PFSK-1 (cell line): ENCODE data around the gene WDR1.

Experiments
- FOXP2 ChIP-seq: optimal IDR thresholded peaks from 2 replicates; pipeline ENCODE3; 2011; ENCODE audit warnings: borderline replicate concordance, control low read depth, inconsistent platforms; ENCODE audit not compliant: insufficient read depth; ENCODE audit errors: extremely low read length, extremely low read depth
- POLR2AphosphoS5 ChIP-seq: IDR thresholded peaks from 2 replicates; pipeline ENCODE4 v1.6.1; 2012; ENCODE audit warnings: low read depth, mild to moderate bottlenecking, control low read depth, low read length, moderate library complexity
- SIN3A ChIP-seq: IDR thresholded peaks from 2 replicates; pipeline ENCODE4 v1.6.1; 2012; ENCODE audit warnings: mild to moderate bottlenecking, low read length, moderate library complexity, borderline replicate concordance; ENCODE audit not compliant: insufficient read depth
- TAF1 ChIP-seq: IDR thresholded peaks from 2 replicates; pipeline ENCODE4 v1.6.1; 2012; ENCODE audit warnings: low read length, control low read depth, borderline replicate concordance; ENCODE audit not compliant: insufficient read depth
- TF ChIP-seq, protein P1 (sequence below), 2 experiments: IDR thresholded peaks; 2 replicates each; pipeline versions ENCODE4 v1.6.1 to v1.8.0; 2011 to 2012; ENCODE audit warnings: low read depth in 2 of 2, low read length in 2 of 2, control low read depth in 1 of 2, inconsistent platforms in 1 of 2, mild to moderate bottlenecking in 1 of 2, moderate library complexity in 1 of 2; ENCODE audit not compliant: insufficient read depth in 1 of 2

The WDR1 gene

DNA sequence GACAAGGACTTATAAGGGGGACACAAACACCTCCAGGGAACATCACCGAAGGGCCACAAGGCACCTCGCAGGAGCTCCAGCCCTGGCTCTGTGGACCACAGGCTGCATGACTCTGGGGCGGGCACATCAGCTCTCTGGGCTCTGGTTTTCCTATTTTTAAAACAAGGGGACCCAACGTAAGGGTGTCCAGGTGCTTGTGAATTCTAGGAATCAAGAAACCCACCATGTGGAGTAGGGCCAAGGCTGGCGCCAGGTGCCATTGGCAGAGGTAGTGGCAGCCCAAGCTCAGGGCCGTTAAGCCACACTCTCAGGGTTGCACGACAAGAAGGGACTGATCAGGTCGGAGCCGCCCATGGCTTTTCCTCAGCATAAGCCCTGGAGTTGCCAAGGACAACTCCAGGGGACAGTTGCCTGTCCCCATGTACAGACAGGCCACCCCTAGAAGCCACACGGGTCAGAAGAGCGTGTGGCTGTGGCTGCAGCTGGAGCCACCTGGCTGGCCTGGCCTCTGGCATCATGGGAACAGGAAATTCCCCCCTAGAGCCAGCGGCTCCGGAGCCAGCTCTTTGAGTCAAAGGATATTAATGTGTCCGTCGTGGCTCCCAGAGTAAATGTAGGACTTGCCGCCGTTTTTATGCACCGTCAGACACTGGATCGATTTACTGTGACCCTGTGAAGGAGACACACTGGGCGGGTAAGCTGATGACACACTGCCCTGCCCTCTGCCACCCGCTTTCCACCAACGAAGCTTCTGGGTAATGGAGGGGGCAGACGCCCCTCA lies 32.5 kb downstream of the WDR1 start:
- TF ChIP-seq FOXP2 = no peak
- no peak for TF ChIP-seq POLR2AphosphoS5
- TF ChIP-seq SIN3A = no peak
- TF ChIP-seq, protein P1, sequence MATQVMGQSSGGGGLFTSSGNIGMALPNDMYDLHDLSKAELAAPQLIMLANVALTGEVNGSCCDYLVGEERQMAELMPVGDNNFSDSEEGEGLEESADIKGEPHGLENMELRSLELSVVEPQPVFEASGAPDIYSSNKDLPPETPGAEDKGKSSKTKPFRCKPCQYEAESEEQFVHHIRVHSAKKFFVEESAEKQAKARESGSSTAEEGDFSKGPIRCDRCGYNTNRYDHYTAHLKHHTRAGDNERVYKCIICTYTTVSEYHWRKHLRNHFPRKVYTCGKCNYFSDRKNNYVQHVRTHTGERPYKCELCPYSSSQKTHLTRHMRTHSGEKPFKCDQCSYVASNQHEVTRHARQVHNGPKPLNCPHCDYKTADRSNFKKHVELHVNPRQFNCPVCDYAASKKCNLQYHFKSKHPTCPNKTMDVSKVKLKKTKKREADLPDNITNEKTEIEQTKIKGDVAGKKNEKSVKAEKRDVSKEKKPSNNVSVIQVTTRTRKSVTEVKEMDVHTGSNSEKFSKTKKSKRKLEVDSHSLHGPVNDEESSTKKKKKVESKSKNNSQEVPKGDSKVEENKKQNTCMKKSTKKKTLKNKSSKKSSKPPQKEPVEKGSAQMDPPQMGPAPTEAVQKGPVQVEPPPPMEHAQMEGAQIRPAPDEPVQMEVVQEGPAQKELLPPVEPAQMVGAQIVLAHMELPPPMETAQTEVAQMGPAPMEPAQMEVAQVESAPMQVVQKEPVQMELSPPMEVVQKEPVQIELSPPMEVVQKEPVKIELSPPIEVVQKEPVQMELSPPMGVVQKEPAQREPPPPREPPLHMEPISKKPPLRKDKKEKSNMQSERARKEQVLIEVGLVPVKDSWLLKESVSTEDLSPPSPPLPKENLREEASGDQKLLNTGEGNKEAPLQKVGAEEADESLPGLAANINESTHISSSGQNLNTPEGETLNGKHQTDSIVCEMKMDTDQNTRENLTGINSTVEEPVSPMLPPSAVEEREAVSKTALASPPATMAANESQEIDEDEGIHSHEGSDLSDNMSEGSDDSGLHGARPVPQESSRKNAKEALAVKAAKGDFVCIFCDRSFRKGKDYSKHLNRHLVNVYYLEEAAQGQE (IDR thresholded peaks at IDR 0.05; ENCODE audit: insufficient read depth in 1 of 2, low read depth in 2 of 2, low read length in 2 of 2) = no peak
- no peak for TF ChIP-seq TAF1

DNA sequence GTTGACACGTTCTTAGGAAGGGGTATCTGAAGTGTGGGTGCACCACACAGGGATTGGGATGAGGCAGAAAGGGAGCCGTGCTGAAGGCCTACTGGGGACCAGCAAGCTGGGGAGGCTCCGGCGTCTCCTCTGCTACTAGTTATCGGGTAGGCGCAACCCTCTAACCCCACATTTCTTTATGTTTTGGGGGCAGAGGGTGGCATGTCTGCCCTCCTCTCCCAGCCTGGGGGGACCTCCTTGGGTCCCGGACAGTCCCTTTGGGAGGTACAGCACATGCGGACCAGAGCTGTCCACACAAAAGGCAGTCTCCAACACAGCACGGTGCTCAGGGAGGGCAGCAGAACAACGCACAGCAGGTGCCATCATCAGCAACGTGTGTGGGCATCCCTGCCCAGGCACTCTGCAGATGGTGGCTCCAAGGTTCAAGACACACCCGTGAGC lies 33.2 kb downstream of the WDR1 start:
- TF ChIP-seq POLR2AphosphoS5 (no peak), FOXP2 (no peak), SIN3A (no peak), TAF1 (no peak)
- TF ChIP-seq, protein P1 (IDR thresholded peaks at IDR 0.05; ENCODE audit: insufficient read depth in 1 of 2, low read depth in 2 of 2, low read length in 2 of 2) = no peak

DNA sequence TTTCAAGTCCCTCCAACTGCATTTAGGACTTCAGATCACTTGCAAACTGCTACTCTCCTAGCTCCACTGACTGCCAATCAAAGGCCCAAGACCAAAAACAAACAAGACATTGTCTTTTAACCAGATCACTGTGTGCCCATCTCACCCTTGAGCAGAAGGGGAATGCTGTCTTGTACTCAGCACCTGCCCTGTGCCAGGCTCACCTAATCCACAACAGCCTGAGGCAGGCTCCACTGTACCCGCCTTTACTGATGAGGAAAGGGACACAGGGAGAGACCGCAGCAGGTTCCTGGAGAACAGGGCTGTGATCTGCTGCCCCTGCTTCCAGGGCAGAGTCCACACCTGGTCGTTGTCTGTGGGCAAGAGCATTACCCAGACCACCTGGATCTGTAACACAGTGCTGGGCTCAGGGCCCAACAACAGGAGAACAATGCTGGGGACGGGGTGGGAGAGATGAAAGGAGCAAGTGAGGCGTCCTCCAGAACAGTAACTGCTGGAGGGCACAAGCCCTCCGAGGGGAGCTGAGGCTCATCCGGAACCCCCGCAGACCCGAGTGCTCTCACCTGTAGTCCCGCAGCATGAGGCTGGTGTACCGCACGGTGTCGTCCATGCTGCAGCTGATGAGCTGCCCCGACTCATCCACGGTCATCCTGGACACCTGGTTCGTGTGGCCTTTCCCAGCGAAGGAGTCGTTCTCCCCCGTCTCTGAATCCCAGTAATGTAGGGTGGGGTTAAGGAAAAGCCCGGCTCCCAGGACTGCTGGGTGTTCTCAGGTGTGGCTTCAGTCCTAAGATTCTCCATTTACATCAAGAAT lies 33.9 kb downstream of the WDR1 start:
- TF ChIP-seq, protein P1 (IDR thresholded peaks at IDR 0.05; ENCODE audit: insufficient read depth in 1 of 2, low read depth in 2 of 2, low read length in 2 of 2) = no peak
- TF ChIP-seq FOXP2 (no peak), TAF1 (no peak), SIN3A (no peak), POLR2AphosphoS5 (no peak)

DNA sequence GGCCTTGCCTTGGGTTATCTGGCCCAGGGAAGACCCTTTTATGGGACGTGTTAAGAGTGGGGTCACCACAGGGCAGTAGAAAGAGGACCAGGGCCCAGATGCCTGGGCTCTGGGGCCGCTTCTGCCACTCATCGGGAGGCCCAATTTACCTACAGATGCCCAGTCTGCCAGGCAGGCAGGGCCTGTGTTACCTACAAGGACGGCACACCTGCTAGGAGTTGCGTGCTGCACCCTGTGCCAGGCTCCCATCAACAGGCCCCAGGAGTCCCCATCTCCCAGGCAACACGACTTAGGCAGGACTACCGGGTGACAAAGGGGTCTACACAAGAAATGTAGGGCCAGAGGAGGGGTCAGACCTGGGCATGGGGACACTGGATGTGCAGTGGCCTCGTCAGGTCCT lies 34.6 kb downstream of the WDR1 start:
- no peak for TF ChIP-seq POLR2AphosphoS5
- TF ChIP-seq, protein P1 (IDR thresholded peaks at IDR 0.05; ENCODE audit: insufficient read depth in 1 of 2, low read depth in 2 of 2, low read length in 2 of 2) = no peak
- TF ChIP-seq TAF1 = no peak
- TF ChIP-seq SIN3A = no peak
- no peak for TF ChIP-seq FOXP2
